Peyer's patch (tissue), 4 donors: ENCODE results near the gene AK5. TPM values are rescaled to one million over a fixed set of nuclear protein-coding genes. Genes with fewer than 3 reads are reported as not detected.

Experiments used
- DNase-seq, 3 donors: peaks; one replicate each; pipeline ENCODE4 v3.0.0-alpha.2; 2017 to 2019
- H3K27ac ChIP-seq, 4 donors: fragments of 200-600 bp; sonication (generic); one replicate each; pipeline ENCODE4 v1.5.1; 2016 to 2019
- H3K27me3 ChIP-seq, 2 donors: fragments of 200-600 bp; sonication (generic); one replicate each; pipeline ENCODE4 v1.5.1; 2019
- H3K36me3 ChIP-seq, 3 donors: fragments of 200-600 bp; sonication (generic); one replicate each; pipeline ENCODE4 v1.5.1; 2016 to 2019
- H3K4me1 ChIP-seq, 4 donors: fragments of 200-600 bp; sonication (generic); one replicate each; pipeline ENCODE4 v1.5.1; 2016 to 2019
- H3K4me3 ChIP-seq, 4 donors: fragments of 200-600 bp; sonication (generic); 1 replicate in 3 of 4; 2 replicates in 1 of 4; pipeline ENCODE4 v1.5.1; 2016 to 2019; ENCODE audit warnings: mild to moderate bottlenecking in 1 of 4
- H3K9me3 ChIP-seq, 4 donors: fragments of 200-600 bp; sonication (generic); one replicate each; pipeline ENCODE4 v1.5.1; 2016 to 2019; ENCODE audit warnings: mild to moderate bottlenecking in 1 of 4
- CTCF ChIP-seq, 6 experiments: fragments of 450-650 bp in 4 of 6; fragments of 200-600 bp in 2 of 6; sonication (generic) in 1 of 6; IDR thresholded peaks; one replicate each; pipeline ENCODE4 v1.5.1; 2017 to 2019; ENCODE audit warnings: antibody characterized with exemption in 6 of 6, mild to moderate bottlenecking in 3 of 6, moderate library complexity in 1 of 6
- POLR2A ChIP-seq, 2 donors: fragments of 450-650 bp; IDR thresholded peaks; one replicate each; pipeline ENCODE4 v1.5.1; 2017; ENCODE audit warnings: antibody characterized with exemption in 2 of 2, mild to moderate bottlenecking in 2 of 2, moderate library complexity in 2 of 2
- total RNA-seq, 4 donors: library from RNA; depleted of rRNA; stranded (reverse); fragments of >200 nt; gene quantifications; one replicate each; pipeline ENCODE4 v1.1.0, GENCODE V29; 2016

Gene AK5
- total RNA-seq, 4 donors from 2014 or later, result 5.3 to 12.4 TPM; not detected in 2

- H3K36me3 ChIP-seq, result no peaks in the 10 kb centered on the region
- H3K9me3 ChIP-seq, result no peaks in the 10 kb centered on the region
- H3K27me3 ChIP-seq, result no peaks in the 10 kb centered on the region
- no peak for DNase-seq
- H3K27ac ChIP-seq, result no peak overlapping the region
- TF ChIP-seq CTCF (IDR thresholded peaks at IDR 0.05) (no peak), POLR2A (IDR thresholded peaks at IDR 0.05) (no peak)
- no peaks in the 10 kb centered on the region for H3K4me1 ChIP-seq
- H3K4me3 ChIP-seq, result no peak overlapping the region
Measured at GRCh38 chr1:77542813-77543420, 261.1 kb downstream of the AK5 start.

- Histone ChIP-seq H3K36me3 (no peaks in the 10 kb centered on the region), H3K9me3 (no peaks in the 10 kb centered on the region), H3K4me3 (no peak overlapping the region), H3K27me3 (no peaks in the 10 kb centered on the region), H3K4me1 (no peaks in the 10 kb centered on the region), H3K27ac (no peak overlapping the region)
- no peak for TF ChIP-seq CTCF (IDR thresholded peaks at IDR 0.05)
- TF ChIP-seq POLR2A (IDR thresholded peaks at IDR 0.05), result no peak
- DNase-seq, result no peak
Measured at GRCh38 chr1:77543822-77544448, 262.1 kb downstream of the AK5 start.

- no peaks in the 10 kb centered on the region for H3K9me3 ChIP-seq
- no peak overlapping the region for H3K4me3 ChIP-seq
- no peaks in the 10 kb centered on the region for H3K27me3 ChIP-seq
- TF ChIP-seq CTCF (IDR thresholded peaks at IDR 0.05), result no peak
- TF ChIP-seq POLR2A (IDR thresholded peaks at IDR 0.05), result no peak
- H3K4me1 ChIP-seq, result no peaks in the 10 kb centered on the region
- no peaks in the 10 kb centered on the region for H3K36me3 ChIP-seq
- no peak overlapping the region for H3K27ac ChIP-seq
- no peak for DNase-seq
Measured at GRCh38 chr1:77544845-77545244, 263.0 kb downstream of the AK5 start.

- TF ChIP-seq POLR2A (IDR thresholded peaks at IDR 0.05) (no peak), CTCF (IDR thresholded peaks at IDR 0.05) (no peak)
Measured at GRCh38 chr1:77545970-77546369, 264.2 kb downstream of the AK5 start.

GRCh38 chr1:77546890-77547289 is 265.1 kb downstream of the AK5 start:
- no peak overlapping the region for H3K4me3 ChIP-seq
- no peaks in the 10 kb centered on the region for H3K36me3 ChIP-seq
- no peak overlapping the region for H3K27ac ChIP-seq
- TF ChIP-seq POLR2A (IDR thresholded peaks at IDR 0.05) (no peak), CTCF (IDR thresholded peaks at IDR 0.05) (no peak)
- no peak for DNase-seq
- H3K27me3 ChIP-seq, result no peaks in the 10 kb centered on the region
- H3K9me3 ChIP-seq, result no peaks in the 10 kb centered on the region
- H3K4me1 ChIP-seq, result no peaks in the 10 kb centered on the region

More at GRCh38 chr1:77545970-77546369, 264.2 kb downstream of the AK5 start:
- Histone ChIP-seq H3K9me3 (no peaks in the 10 kb centered on the region), H3K27me3 (no peaks in the 10 kb centered on the region), H3K27ac (no peak overlapping the region), H3K4me3 (no peak overlapping the region), H3K4me1 (no peaks in the 10 kb centered on the region), H3K36me3 (no peaks in the 10 kb centered on the region)
- DNase-seq, result no peak
